Posterior cingulate gyrus (tissue), 11 donors: ENCODE measurements around the gene EGFLAM.
"Not testable (repeated sequence)": the region's sequence is repeated elsewhere in the genome, so short reads cannot be mapped to it uniquely, and the experiment has no call there.

Experiments used
- DNase-seq, 10 donors: peaks; one replicate each; pipeline versions ENCODE4 v3.0.0 to v3.0.0-alpha.2; 2020 to 2021; ENCODE audit warnings: mixed read lengths in 3 of 10
- intact Hi-C: fragments of 100-400 bp; cut with DNase I; formaldehyde crosslinking; loops from one replicate; pipeline ENCODE4 v1.15.1; 2023

The EGFLAM gene

GRCh38 chr5:38408446-38409198 is 150.3 kb downstream of the EGFLAM start:
- intact Hi-C loops: no loop called here
- no peak for DNase-seq

- intact Hi-C loops: no loop called here
- DNase-seq: no peak
These were observed 152.1 kb downstream of the EGFLAM start for GRCh38 chr5:38410304-38410990.

GRCh38 chr5:38413696-38414095 is 155.3 kb downstream of the EGFLAM start:
- no peak for DNase-seq
- intact Hi-C loops: no loop called here

GRCh38 chr5:38414348-38414747 is 156.0 kb downstream of the EGFLAM start:
- no peak for DNase-seq
- intact Hi-C loops: no loop called here

GRCh38 chr5:38415772-38416171 is 157.4 kb downstream of the EGFLAM start:
- intact Hi-C loops: not testable (repeated sequence)

GRCh38 chr5:38417658-38418017 is 159.3 kb downstream of the EGFLAM start:
- DNase-seq: no peak
- intact Hi-C loops: no loop called here

More at GRCh38 chr5:38415772-38416171, 157.4 kb downstream of the EGFLAM start:
- not testable (repeated sequence) for DNase-seq

- no peak for DNase-seq
- intact Hi-C loops: loop anchor here (1.0 to 10.0 kb wide), 2 partner anchors 389 to 505 kb away; no protein-coding TSS in a partner anchor
These were observed 161.9 kb downstream of the EGFLAM start for GRCh38 chr5:38420246-38420645.

GRCh38 chr5:38420691-38421390 is 162.5 kb downstream of the EGFLAM start:
- peak in 6 of 10 donors; percentile 44 to 88 (median 62) for DNase-seq

GRCh38 chr5:38422622-38423021 is 164.3 kb downstream of the EGFLAM start:
- DNase-seq: no peak
- intact Hi-C loops: loop anchor here (10.0 kb wide), 1 partner anchor 502 kb away; no protein-coding TSS in a partner anchor

More at GRCh38 chr5:38420691-38421390, 162.5 kb downstream of the EGFLAM start:
- intact Hi-C loops: loop anchor here (1.0 to 10.0 kb wide), 2 partner anchors 388 to 504 kb away; no protein-coding TSS in a partner anchor

- DNase-seq: no peak
- intact Hi-C loops: loop anchor here (10.0 kb wide), 1 partner anchor 501 kb away; no protein-coding TSS in a partner anchor
These were observed 165.2 kb downstream of the EGFLAM start for GRCh38 chr5:38423276-38424147.

GRCh38 chr5:38424148-38425060 is 166.0 kb downstream of the EGFLAM start:
- intact Hi-C loops: loop anchor here (10.0 kb wide), 1 partner anchor 500 kb away; no protein-coding TSS in a partner anchor
- peak in 1 of 10 donors; percentile 67 for DNase-seq

- DNase-seq: no peak
- intact Hi-C loops: loop anchor here (10.0 kb wide), 1 partner anchor 498 kb away; no protein-coding TSS in a partner anchor
These were observed 168.1 kb downstream of the EGFLAM start for GRCh38 chr5:38426490-38426889.

GRCh38 chr5:38426986-38427950 is 168.9 kb downstream of the EGFLAM start:
- no peak for DNase-seq
- intact Hi-C loops: loop anchor here (10.0 kb wide), 1 partner anchor 498 kb away; no protein-coding TSS in a partner anchor

GRCh38 chr5:38431242-38431853 is 173.0 kb downstream of the EGFLAM start:
- intact Hi-C loops: no loop called here
- DNase-seq: no peak

- intact Hi-C loops: no loop called here
These were observed 175.0 kb downstream of the EGFLAM start for GRCh38 chr5:38433160-38433861.

GRCh38 chr5:38434966-38435705 is 176.8 kb downstream of the EGFLAM start:
- intact Hi-C loops: no loop called here
- no peak for DNase-seq

More at GRCh38 chr5:38433160-38433861, 175.0 kb downstream of the EGFLAM start:
- no peak for DNase-seq
